Measurements from ENCODE around the gene CARMIL1. TPM values are rescaled to one million over a fixed set of nuclear protein-coding genes. Genes with fewer than 3 reads are reported as not detected.
A peak's percentile ranks its signal among the peaks of the same experiment; 100 is the strongest.

CARMIL1 gene
- total RNA-seq, 1 donor from 2014 or later = 19.1 TPM

DNA sequence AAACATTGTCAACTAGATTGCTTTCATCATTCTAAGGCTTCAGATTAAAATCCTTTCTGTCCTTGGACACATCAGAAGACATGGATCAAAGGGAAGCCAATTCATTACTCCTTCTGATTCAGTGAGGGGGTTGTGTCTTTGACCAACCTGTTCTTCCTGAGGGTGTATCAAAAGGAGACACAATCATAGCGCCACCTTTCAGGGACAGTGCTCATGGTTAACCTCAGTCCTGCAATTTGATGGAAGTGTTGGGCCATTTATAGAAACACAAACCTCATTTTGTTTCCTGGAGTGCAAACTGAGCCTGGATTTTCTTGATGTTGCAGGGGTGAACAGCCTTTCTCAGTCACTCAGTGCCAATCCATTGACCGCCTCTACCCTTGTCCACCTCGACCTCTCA lies 209.0 kb downstream of the CARMIL1 start:
- Histone ChIP-seq H3K9ac (ENCODE audit: low read length) (no peak overlapping the region), H3K27me3 (ENCODE audit: insufficient read depth, low read length) (no peaks in the 10 kb centered on the region), H2AFZ (ENCODE audit: low read depth, low read length) (no peak overlapping the region), H3K27ac (ENCODE audit: low read depth, low read length) (no peak overlapping the region), H3K9me3 (ENCODE audit: insufficient read depth, low read depth, low read length) (no peaks in the 10 kb centered on the region), H3K4me3 (ENCODE audit: insufficient read depth, low read depth, low read length) (no peak overlapping the region), H3K4me1 (ENCODE audit: insufficient read depth, low read length) (no peaks in the 10 kb centered on the region), H3K4me2 (ENCODE audit: low read length) (no peak overlapping the region), H3K36me3 (ENCODE audit: insufficient read depth, low read length) (no peaks in the 10 kb centered on the region), H3K79me2 (ENCODE audit: insufficient read depth, low read length) (no peaks in the 10 kb centered on the region), H4K20me1 (ENCODE audit: insufficient read depth, low read length) (no peaks in the 10 kb centered on the region)
- no peak for FAIRE-seq
- no peak overlapping the region for H3K4me3 Mint-ChIP-seq (ENCODE audit: unreplicated experiment)
- TF ChIP-seq, protein P1, sequence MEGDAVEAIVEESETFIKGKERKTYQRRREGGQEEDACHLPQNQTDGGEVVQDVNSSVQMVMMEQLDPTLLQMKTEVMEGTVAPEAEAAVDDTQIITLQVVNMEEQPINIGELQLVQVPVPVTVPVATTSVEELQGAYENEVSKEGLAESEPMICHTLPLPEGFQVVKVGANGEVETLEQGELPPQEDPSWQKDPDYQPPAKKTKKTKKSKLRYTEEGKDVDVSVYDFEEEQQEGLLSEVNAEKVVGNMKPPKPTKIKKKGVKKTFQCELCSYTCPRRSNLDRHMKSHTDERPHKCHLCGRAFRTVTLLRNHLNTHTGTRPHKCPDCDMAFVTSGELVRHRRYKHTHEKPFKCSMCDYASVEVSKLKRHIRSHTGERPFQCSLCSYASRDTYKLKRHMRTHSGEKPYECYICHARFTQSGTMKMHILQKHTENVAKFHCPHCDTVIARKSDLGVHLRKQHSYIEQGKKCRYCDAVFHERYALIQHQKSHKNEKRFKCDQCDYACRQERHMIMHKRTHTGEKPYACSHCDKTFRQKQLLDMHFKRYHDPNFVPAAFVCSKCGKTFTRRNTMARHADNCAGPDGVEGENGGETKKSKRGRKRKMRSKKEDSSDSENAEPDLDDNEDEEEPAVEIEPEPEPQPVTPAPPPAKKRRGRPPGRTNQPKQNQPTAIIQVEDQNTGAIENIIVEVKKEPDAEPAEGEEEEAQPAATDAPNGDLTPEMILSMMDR (IDR thresholded peaks at IDR 0.05; ENCODE audit: insufficient read depth, low read depth, low read length) = no peak
- no peak for TF ChIP-seq EZH2 (IDR thresholded peaks at IDR 0.05; ENCODE audit: insufficient read depth, low read length)
- H3K36me3 Mint-ChIP-seq (ENCODE audit: low read depth, unreplicated experiment) = no peaks in the 10 kb centered on the region
- peaks cover 7% of the 10 kb centered on the region for H3K4me1 Mint-ChIP-seq (ENCODE audit: low read depth, unreplicated experiment)
- DNase-seq (ENCODE audit: low read depth) = no peak
- no peaks in the 10 kb centered on the region for H3K27me3 Mint-ChIP-seq (ENCODE audit: low read depth, unreplicated experiment)
- no peaks in the 10 kb centered on the region for H3K9me3 Mint-ChIP-seq (ENCODE audit: unreplicated experiment)
- no peak overlapping the region for H3K27ac Mint-ChIP-seq (ENCODE audit: unreplicated experiment)

DNA sequence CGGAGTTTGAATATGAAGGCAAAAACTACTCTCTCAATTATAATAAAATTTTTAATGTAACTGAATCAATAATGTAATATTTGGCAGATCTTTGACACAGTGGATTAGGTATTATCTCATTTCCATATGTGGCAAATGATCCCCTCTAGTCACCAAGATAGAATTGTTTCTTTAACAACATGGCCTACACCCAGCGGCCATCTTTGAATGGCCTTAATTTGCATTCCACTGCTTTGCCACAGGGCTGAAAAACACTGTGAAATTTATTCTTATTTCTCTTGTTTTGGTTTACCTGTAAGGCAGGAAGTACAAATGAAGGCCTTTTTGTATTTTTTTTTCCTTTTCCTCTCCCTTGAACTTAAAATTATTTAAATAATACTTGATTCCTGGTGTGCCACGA lies 210.2 kb downstream of the CARMIL1 start:
- Histone ChIP-seq H3K4me2 (ENCODE audit: low read length) (no peak overlapping the region), H3K27ac (ENCODE audit: low read depth, low read length) (no peak overlapping the region), H3K9me3 (ENCODE audit: insufficient read depth, low read depth, low read length) (no peaks in the 10 kb centered on the region), H2AFZ (ENCODE audit: low read depth, low read length) (no peak overlapping the region), H3K9ac (ENCODE audit: low read length) (no peak overlapping the region), H3K4me3 (ENCODE audit: insufficient read depth, low read depth, low read length) (no peak overlapping the region), H3K27me3 (ENCODE audit: insufficient read depth, low read length) (no peaks in the 10 kb centered on the region), H3K79me2 (ENCODE audit: insufficient read depth, low read length) (no peaks in the 10 kb centered on the region), H3K36me3 (ENCODE audit: insufficient read depth, low read length) (no peaks in the 10 kb centered on the region), H3K4me1 (ENCODE audit: insufficient read depth, low read length) (no peaks in the 10 kb centered on the region), H4K20me1 (ENCODE audit: insufficient read depth, low read length) (no peaks in the 10 kb centered on the region)
- TF ChIP-seq EZH2 (IDR thresholded peaks at IDR 0.05; ENCODE audit: insufficient read depth, low read length) = no peak
- TF ChIP-seq, protein P1 (IDR thresholded peaks at IDR 0.05; ENCODE audit: insufficient read depth, low read depth, low read length) = no peak
- Mint-ChIP-seq H3K36me3 (ENCODE audit: low read depth, unreplicated experiment) (no peaks in the 10 kb centered on the region), H3K27me3 (ENCODE audit: low read depth, unreplicated experiment) (no peaks in the 10 kb centered on the region), H3K27ac (ENCODE audit: unreplicated experiment) (no peak overlapping the region), H3K4me3 (ENCODE audit: unreplicated experiment) (no peak overlapping the region), H3K9me3 (ENCODE audit: unreplicated experiment) (no peaks in the 10 kb centered on the region), H3K4me1 (ENCODE audit: low read depth, unreplicated experiment) (no peaks in the 10 kb centered on the region)
- FAIRE-seq = no peak
- no peak for DNase-seq (ENCODE audit: low read depth)

GRCh38 chr6:25490018-25490801 lies 211.0 kb downstream of the CARMIL1 start:
- FAIRE-seq (no peak), DNase-seq (ENCODE audit: low read depth) (peak; percentile 38)
- TF ChIP-seq EZH2 (IDR thresholded peaks at IDR 0.05; ENCODE audit: insufficient read depth, low read length) = no peak
- TF ChIP-seq, protein P1 (IDR thresholded peaks at IDR 0.05; ENCODE audit: insufficient read depth, low read depth, low read length) = peak; percentile 80

More at GRCh38 chr6:25490018-25490801, 211.0 kb downstream of the CARMIL1 start:
- H3K9me3 Mint-ChIP-seq (ENCODE audit: unreplicated experiment) = no peaks in the 10 kb centered on the region
- Histone ChIP-seq H3K27me3 (ENCODE audit: insufficient read depth, low read length) (no peaks in the 10 kb centered on the region), H3K4me1 (ENCODE audit: insufficient read depth, low read length) (no peaks in the 10 kb centered on the region), H3K4me3 (ENCODE audit: insufficient read depth, low read depth, low read length) (no peak overlapping the region), H3K27ac (ENCODE audit: low read depth, low read length) (no peak overlapping the region), H4K20me1 (ENCODE audit: insufficient read depth, low read length) (no peaks in the 10 kb centered on the region), H3K9me3 (ENCODE audit: insufficient read depth, low read depth, low read length) (no peaks in the 10 kb centered on the region), H3K79me2 (ENCODE audit: insufficient read depth, low read length) (no peaks in the 10 kb centered on the region), H3K36me3 (ENCODE audit: insufficient read depth, low read length) (no peaks in the 10 kb centered on the region), H3K9ac (ENCODE audit: low read length) (no peak overlapping the region), H3K4me2 (ENCODE audit: low read length) (no peak overlapping the region), H2AFZ (ENCODE audit: low read depth, low read length) (no peak overlapping the region)
- no peaks in the 10 kb centered on the region for H3K27me3 Mint-ChIP-seq (ENCODE audit: low read depth, unreplicated experiment)
- H3K36me3 Mint-ChIP-seq (ENCODE audit: low read depth, unreplicated experiment) = no peaks in the 10 kb centered on the region
- no peaks in the 10 kb centered on the region for H3K4me1 Mint-ChIP-seq (ENCODE audit: low read depth, unreplicated experiment)
- H3K27ac Mint-ChIP-seq (ENCODE audit: unreplicated experiment) = no peak overlapping the region
- H3K4me3 Mint-ChIP-seq (ENCODE audit: unreplicated experiment) = no peak overlapping the region

All from astrocyte (in vitro differentiated cells and primary cell).